HG03439 (cell line): ENCODE results near the gene SPAG16.

Source experiments
- ATAC-seq: cut with Tn5 transposase; IDR thresholded peaks from one replicate; pipeline ENCODE4 v1.9.1; 2021; ENCODE audit warnings: mild to moderate bottlenecking, moderate library complexity; ENCODE audit not compliant: unreplicated experiment

Gene SPAG16

DNA sequence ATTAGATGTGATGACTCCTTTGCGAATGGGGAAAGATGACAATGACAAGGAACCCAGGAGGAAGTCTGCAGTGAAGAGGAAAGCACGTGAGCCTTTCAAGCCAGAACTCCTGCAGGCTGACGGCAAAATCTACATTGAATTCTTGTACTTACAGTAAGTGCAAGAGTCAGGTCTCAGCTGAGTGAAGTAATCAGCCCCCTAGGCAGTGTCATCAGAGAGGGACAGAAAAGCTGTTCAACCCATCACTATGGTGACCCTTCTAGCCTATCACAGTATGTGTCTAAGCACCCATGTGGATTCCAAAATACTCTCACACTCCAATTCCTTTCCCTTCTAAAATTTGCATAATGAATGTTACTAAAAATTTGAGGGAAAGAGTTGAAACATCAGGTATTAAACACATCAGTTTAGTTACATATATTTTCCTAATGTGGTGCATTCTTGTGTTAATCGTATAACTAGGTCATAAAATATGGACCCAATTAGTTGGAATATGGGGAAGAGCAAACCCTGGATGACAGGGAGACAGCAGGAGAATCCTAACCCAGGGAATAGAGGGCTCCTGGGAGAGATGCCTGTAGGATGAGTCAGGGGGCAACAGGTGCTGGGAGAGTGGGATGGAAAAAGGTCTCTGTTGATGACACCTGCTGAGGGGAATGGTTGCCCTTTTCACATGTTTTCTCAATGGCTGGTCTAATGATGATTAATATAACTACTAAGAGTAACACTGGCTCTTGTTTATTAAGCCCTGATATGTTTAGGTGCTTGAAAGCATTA, 1166.0 kb downstream of the SPAG16 start:
- no peak for ATAC-seq

DNA sequence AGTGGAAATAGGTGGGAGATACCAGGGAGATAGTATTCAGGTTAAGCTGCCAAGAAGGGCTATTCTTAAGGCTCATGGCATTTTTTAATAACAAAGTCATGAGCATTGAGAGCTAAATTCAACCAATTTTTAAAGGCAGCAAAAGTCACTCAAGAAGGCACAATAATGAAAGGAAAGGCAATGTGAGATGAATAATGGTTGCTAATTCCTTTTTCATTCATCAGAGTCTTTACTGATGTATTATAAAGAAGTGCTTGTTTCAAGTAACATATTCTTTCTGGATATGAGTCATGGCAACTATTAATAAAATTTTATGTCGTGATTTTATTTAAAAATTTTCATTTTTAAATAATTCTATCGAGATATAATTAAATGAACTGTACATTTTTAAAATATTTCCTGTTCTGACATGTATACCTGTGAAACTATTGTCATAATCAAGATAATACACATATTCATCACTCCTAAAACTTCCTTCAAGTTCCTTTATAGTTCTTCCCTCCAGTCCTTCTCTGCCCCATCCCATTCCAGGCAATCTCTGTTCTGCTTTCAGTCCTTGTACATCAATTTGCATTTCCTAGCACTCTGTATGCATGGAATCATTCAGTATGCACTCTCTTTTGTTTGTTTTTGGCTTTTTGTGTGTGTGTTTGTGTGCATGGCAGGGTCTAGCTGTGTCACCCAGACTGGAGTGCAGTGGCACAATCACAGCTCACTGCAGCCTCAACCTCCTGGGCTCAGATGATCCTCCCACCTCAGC, 1167.4 kb downstream of the SPAG16 start:
- no peak for ATAC-seq
